Mucosa of gallbladder (tissue), 1 donor: ENCODE data around the gene CACNA1B. TPM values are rescaled to one million over a fixed set of nuclear protein-coding genes. Genes with fewer than 3 reads are reported as not detected.
"Not testable (repeated sequence)": the region's sequence is repeated elsewhere in the genome, so short reads cannot be mapped to it uniquely, and the experiment has no call there.

ENCODE experiments used
- DNase-seq: peaks from one replicate; pipeline ENCODE4 v3.0.0-alpha.2; 2020; ENCODE audit warnings: low spot score
- total RNA-seq: library from RNA; stranded (reverse); gene quantifications from one replicate; pipeline ENCODE4 v1.2.1, GENCODE V29; 2021
- donor health status: DM: no; HTN: no; CAD: no.

CACNA1B gene
- total RNA-seq: 0.43 TPM

DNA sequence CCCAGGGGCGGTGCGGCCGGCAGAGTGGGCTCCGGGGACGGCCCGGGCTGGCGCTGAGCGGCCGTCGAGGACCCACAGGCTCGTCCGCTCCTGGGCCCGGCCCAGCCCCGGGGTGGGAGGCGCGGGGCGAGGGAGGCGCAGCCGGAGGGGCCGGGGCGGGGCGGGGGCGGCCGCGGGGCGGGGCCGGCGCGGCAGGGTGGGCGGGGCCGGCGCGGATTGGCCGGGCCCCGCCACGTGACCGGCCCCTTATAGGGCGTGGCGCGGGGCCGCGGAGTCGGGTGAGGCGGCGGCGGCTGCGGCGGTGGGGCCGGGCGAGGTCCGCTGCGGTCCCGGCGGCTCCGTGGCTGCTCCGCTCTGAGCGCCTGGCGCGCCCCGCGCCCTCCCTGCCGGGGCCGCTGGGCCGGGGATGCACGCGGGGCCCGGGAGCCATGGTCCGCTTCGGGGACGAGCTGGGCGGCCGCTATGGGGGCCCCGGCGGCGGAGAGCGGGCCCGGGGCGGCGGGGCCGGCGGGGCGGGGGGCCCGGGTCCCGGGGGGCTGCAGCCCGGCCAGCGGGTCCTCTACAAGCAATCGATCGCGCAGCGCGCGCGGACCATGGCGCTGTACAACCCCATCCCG is at the start of gene CACNA1B:
Gene CACNA1B (plus strand): TSS at position 277 of the 617 bp plus-strand sequence. CDS start 152 bp downstream, at position 429.
- not testable (repeated sequence) for DNase-seq

DNA sequence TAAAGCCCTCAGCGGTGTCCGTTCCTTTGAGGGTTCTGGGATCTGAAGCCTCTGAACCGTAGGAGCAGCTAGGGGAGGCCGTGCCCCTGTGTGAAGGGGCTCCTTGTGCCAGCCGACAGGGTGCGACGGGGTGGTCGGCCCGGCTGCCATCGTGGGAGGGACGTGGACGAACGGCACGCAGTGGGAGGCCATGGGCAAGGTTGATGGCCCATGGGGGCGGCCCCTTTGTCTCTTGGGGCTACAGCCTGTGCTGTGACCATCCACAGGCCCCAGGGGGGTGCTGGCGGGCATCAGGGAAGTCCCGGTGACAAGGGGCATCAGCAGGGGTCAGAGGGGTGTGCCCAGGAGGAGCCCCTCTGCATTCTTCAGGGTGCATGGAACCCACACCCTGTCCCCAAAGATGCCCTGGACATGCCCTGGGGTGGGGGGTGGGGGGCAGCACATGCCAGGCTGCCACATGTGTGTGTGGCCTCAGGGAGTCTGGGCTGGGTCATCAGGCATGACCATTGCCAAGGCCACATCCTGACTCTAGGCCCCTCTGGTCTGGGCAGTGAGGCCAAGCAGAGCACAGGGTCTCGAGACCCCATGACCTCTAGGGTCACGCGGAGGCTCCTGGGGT is 49.6 kb upstream of the CACNA1B start:
- no peak for DNase-seq

DNA sequence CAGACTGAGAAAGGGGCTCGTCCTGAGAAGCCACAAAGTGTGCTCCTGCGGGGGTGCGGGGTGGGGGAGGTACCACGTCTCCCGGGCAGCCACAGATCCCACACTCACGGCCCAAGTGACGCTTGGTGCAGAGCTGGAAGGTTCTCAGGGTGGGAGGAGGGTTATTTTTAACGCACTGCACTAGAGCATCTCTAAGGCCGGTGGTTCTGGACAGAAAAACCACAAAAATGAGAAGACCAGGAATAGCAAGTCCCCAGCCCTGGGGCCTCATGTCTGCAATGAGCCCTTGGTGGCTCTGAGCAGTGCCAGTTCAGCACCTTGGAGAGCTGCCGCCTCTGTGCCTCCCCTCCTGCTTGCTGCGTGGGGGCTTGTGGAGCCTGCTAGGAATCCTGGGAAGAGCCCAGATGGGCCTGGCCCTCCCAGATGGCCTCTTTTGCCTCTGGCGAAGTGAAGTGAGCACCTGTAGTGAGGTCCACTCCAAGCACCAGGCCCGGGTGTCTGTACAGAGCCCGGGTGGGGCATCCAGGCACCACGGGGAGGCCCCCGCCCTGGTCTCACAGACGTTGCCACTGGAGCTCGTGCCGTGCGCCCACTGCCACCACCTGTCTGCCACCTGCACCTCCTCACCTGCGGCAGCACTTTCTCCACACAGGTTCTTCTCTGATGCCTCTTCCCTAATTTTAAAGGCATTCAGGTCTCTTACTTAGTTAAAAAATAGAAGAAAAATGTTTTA is 48.9 kb upstream of the CACNA1B start:
- no peak for DNase-seq

DNA sequence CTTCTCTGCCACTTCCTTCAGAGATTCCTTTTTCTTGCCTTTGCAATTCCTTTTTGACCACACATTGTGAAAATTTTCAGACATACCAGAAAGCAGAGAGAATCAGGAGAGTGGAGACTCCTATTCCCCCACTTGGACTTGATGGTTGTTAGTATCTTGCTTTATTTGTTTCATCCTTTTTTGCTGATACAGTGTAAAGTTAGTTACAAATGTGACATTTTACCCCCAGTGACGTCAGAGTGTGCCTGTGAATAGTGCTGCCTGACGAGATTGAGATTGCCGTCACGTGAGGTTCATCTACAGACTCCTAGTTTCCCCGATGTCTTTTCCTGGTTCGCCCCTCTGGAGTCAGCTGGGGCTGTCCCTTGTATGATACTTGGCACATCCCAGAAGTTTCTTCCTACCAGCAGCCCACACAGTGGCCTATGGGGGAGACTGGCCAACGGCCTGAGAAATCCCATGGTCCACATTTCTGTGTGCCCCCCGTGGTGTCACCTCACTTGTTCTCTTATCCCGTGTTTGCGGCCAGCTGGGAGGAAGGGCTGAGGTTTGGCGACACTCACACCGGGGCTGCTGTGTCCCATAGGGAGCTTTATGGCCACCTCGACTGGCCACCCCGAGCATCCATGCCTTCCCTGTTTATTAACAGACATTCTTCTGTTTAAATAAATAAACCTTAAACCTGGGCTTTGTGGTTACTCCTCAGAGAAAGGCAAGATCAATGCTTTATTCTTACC is 48.2 kb upstream of the CACNA1B start:
- no peak for DNase-seq

DNA sequence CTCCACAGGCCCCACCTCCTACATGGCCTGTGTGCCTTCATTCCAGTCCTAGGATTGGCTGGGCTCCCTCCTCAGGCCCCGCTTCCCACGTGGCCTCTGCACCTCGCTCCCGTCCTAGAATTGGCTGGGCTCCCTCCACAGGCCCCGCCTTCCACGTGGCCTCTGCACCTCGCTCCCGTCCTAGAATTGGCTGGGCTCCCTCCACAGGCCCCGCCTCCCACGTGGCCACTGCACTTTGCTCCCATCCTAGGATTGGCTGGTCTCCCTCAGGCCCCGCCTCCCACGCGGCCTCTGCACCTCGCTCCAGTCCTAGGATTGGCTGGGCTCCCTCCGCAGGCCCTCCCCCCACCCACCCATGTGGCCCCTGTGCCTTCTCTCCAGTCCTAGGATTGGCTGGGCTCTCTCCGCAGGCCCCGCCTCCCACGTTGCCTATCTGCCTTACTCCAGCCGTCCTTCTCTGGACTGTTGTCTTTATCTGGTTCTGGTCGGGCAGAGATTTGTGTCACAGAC is 45.3 kb upstream of the CACNA1B start:
- DNase-seq: no peak

DNA sequence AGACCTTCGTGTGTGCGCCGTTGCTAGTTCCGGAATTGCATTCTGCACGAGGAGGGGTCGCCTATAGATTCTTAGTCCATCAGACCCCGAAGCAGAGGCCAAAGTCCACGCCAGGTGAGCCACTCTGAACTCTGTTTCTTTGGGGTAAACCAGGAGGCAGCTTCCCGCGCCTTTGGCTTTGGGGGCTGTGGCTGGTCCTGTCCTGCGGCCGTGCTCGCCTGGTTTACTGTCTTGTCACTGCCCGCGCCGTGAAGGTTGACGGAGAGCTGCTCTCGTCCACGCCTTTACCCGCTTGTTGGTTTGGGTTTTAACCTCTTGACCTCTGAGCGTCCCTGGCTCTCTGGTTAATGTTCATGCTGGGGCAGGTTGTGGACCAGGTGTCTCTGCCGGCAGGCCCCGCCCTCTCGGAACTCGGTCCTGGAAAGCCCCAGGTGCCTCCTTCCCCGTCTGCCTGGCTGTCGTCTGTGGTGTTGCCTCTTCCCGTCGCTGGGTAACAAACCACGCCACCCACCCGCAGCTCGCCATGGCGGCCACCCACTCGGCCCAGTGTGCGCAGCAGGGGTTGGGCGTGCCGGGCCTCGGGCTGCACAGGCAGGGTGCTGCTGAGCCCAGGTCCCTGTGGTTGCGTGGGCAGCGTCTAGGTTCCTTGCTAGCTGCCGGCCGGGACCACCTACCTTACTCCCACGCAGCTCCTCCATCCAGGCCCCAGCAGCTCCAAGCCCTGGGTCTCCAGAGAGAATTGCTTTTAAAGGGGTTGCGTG is 44.6 kb upstream of the CACNA1B start:
- no peak for DNase-seq

DNA sequence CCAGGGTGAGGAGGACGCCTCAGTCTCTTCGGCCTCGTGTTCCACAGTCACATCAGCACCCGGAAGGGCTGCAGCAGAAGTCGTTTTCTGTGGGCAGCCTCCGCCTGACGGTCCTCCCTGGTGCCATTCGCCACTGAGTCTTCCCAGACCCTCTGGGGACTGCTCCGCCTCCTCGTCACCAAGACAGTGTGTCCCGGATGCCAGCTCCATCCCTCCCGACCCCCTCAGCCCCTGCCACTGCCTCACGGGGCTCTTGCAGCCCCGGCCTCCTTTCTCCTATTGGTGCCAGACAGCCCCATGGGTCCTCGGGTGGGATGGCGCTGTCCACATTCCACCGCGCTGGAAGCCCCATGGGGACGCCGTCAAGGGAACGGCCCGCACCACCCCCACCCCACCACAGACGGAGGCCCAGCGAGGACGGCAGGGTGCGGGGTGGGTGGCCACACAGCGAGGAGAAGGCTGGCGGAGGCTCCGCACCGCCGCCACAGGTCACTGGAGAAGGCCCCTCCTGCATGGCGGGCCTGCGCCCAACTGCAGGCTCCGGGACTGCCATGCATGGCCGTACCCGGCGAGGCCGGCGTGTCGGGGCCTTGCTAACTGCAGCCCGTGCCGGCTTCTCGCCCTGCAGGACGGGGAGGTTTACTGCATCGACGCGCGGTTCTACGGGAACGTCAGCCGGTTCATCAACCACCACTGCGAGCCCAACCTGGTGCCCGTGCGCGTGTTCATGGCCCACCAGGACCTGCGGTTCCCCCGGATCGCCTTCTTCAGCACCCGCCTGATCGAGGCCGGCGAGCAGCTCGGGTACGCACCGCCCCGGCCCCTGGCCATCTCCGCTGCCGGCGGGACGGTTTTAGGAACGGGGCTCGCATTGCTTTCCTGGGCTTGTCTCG is 43.6 kb upstream of the CACNA1B start:
- no peak for DNase-seq

DNA sequence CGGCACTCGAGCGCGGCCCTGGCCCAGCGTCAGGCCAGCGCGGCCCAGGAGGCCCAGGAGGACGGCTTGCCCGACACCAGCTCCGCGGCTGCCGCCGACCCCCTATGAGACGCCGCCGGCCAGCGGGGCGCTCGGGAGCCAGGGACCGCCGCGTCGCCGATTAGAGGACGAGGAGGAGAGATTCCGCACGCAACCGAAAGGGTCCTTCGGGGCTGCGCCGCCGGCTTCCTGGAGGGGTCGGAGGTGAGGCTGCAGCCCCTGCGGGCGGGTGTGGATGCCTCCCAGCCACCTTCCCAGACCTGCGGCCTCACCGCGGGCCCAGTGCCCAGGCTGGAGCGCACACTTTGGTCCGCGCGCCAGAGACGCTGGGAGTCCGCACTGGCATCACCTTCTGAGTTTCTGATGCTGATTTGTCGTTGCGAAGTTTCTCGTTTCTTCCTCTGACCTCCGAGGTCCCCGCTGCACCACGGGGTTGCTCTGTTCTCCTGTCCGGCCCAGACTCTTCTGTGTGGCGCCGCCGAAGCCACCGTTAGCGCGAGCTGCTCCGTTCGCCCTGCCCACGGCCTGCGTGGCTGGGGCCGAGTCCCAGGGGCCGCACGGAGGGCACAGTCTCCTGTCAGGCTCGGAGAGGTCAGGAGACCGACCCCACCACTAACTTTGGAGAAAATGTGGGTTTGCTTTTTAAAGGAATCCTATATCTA is 42.6 kb upstream of the CACNA1B start:
- DNase-seq: no peak

DNA sequence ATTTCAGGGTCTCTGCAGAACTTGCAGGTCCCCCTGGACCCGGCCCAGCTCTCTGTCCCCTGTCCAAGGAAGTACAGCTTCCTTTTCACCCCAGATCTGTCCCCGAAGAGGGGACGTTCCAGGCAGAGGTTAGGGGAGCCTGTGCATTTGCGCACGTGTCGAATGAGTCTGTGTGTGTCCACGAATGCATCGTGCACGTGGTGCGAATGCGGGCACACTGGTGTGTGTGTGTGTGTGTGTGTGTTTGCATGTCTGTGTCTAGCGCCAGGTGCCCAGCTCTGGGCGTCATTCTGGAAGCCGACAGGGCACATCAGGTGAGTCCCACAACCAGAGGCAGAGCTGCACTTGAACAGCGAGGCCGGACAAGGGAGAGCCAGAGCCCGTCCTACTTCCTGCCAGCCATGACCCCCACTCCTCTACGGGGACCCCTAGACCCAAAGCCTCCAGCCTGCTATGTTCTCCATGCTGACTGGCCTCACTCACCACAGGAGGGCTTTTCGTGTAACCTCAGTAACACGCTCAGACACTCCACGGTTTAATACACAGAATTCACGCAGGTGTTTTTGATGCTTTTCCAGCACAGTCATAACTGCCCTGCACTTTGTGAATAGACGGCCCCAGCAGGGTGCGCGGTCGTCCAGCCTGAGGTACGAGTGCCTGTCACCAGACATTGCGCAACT is 41.3 kb upstream of the CACNA1B start:
- no peak for DNase-seq

DNA sequence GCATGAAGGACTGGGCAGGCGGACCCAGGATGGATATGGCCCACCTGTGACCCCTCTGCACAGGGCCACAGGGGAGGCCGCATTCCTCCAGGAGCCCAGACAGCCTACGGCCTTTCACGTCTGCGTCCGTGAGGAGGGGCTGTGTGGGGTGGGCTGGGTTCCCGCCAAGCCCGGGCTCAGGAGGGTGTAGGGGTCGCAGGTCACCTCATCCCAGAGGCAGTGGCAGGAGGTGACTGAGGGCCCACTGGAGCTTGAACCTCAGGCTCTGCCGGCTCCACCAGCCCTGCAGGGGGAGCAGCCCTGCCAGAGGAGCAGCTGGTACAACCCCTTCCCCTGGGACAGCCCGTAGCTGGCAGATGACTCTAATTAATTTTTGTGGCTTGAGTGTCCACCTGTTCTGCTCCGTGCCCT is 40.7 kb upstream of the CACNA1B start:
- DNase-seq: no peak

DNA sequence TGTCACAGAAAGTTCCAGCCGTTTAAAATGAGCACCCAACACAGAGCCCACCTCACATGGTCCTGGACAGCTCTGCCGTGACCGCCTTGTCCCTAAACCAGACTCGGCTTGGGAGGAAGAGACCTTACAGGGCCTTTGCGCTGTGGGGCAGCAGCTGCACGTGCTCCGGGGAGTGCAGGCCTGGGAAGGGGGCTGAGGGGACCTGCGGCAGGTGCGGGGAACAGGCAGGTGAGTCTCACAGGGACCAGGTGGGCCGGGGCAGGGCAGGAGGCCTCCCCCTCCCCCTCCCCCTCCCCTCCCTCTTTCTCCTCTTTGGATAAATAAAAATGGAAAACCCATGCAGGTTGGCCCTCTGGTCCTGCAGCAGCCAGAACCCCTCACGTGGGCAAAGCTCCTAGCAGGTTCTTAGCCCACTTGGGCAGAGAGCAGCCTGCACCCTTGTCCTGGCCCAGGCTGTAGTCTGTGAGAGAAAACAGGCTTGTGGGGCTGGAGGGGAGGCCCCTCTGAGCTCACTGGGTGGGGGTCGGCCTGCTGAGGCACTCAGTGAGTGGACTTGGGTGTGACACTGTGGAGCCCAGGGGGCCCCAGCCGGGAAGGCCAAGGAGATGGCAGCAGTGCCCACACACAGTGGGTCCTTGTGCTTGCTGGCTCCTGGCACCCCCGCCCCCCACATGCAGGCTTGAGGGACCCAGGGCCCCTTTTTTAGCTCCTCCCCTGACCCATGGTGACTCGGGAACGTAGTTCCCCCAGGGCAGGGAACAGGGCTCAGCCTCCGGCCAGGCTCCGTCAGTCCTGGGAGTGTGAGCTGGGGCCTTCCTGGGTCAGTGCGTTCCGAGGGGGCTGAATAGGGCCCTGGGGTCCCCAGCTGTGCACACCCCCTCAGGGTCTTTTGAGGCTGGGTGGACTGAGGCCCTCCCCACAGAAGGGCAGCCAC is 40.0 kb upstream of the CACNA1B start:
- DNase-seq: no peak

DNA sequence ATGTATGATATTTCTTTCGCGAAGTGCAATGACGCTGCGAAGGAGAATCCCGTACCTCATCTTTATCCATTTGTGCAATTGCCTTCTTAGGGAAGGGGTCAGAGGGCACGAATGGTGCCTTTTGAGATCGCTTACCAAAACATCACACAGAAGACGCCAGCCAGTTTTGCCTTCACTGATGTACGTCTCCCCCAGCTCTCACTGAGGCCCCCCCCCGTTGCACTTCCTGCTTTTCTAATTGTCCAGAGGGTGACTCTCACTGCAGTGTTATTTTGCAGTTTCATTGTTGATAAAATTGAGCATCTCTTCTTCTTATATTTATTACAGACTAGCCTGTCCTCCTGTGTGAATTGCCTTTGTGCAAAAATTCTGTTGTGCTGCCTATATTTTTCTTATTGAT is 39.0 kb upstream of the CACNA1B start:
- DNase-seq: no peak

DNA sequence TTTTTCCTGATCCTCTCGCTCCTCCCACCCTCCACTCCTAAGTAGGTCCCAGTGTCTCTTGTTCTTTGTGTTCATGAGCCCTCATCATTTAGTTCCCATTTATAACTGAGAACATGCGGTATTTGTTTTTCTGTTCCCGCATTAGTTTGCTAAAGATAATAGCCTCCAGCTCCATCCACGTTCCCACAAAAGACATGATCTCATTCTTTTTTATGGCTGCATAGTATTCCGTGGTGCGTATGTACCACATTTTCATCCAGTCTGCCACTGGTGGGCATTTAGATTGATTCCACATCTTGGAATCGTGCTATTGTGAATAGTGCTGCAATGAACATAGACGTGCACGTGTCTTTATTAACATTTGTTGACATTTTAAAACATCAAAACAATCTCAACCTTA is 34.2 kb upstream of the CACNA1B start:
- no peak for DNase-seq

DNA sequence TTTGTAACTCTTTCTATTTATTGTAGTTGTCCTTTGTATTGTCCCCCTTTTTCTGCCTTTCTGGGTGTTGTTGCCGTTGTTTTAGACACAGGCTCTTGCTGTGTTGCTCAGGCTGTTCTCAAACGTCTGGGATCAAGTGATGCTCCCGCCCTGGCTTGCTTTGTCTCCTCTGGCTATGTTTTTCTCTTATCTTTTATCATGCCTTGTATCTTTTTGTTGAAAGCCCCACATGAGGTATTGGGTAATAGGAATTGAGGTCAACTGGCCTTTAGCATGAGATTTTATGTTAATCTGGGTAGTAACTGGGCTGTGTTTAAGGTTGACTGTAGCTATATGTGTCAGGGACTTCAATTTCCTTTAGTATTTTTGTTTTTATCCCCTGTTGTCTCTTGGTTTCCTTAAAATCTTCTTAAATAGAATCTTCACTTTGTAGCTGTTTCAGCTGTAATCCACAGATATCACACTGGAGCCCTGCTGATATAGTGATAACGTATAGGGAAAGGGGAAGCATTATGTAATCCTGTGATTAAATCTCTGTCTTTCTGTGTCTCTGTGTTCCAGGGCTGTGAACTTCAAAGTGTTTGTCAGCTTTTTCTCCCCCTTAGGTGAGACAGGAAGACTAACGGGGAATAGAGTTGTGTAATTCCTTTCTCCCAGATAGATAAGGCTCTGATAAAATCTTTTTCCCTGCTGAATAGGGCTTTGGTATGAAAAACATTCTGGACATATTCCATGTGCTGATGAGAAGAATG is 25.9 kb upstream of the CACNA1B start:
- DNase-seq: no peak

DNA sequence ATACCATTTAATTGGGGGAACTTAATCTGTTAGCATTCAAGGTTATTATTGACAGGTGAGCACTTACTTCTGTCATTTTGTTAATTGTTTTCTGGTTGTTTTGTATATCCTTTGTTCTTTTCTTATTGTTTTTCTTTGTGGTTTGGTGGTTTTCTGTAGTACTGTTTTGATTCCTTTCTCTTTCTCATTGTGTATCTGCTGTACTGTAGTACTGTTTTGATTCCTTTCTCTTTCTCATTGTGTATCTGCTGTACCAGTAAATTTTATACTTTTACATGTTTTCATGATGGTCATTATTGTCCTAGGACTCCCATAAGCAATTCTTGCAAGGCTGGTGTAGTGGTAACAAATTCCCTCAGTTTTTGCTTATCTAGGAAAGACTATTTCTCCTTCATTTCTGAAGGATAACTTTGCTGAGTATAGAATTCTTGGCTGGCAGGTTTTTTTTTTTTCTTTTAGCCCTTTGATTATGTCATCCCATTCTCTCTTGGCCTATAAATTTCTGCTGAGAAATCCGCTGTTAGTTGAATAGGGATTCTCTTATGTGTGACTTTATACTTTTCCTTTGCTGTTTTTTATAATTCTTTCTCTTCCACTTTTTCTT is 24.1 kb upstream of the CACNA1B start:
- DNase-seq: no peak

DNA sequence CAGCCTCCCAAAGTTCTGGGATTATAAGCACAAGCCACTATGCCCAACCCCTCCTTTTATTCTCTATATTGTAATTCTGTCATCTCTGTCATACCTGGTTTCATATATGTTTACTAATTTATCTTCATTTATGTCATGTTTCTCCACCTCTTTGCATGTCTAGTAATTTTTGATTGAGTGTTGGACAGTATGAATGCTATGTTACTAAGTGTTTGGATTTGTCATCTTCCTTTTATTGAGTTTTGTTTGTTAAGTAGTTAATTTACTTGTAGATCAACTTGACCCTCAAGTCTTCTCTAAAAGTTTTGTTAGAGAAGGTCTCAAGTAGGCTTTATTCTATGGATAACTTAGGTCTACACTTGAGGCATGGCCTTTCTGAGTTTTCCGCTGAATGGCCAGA is 17.2 kb upstream of the CACNA1B start:
- DNase-seq: no peak

DNA sequence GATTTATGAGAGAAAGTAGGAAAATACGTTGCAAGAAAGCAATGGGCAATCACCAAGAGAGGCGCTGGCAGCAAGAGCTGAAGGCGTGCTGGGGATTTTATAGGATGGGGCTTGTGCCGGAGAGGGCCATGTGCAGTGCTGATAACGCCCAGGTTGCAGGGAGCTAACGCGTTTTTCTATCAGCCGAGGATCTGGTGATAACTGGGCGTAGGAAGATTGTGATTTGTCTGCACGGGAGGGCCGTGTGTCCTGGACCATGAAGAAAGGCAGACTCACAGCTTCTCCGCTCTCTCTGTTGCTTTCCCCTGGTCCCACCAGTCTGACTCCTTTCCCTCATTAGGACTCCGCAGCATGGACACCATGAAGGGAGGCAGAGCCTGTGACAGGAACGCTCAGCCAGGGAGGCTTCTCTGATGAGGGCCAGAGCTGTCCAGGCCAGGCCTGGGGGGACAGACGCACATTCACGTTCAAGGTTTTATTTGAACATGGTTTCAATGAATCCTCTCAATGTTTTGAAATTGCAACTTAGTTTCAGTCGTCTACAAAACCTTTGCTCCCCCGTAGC is 11.9 kb upstream of the CACNA1B start:
- no peak for DNase-seq
